Kidney tubule cell (primary cell): Measurements from ENCODE around the gene JPH2.
A peak's percentile ranks its signal among the peaks of the same experiment; 100 is the strongest.

Experiments
- DNase-seq: peaks from one replicate; pipeline ENCODE4 v3.0.0-alpha.2; 2018; ENCODE audit warnings: low spot score

JPH2 gene

DNA sequence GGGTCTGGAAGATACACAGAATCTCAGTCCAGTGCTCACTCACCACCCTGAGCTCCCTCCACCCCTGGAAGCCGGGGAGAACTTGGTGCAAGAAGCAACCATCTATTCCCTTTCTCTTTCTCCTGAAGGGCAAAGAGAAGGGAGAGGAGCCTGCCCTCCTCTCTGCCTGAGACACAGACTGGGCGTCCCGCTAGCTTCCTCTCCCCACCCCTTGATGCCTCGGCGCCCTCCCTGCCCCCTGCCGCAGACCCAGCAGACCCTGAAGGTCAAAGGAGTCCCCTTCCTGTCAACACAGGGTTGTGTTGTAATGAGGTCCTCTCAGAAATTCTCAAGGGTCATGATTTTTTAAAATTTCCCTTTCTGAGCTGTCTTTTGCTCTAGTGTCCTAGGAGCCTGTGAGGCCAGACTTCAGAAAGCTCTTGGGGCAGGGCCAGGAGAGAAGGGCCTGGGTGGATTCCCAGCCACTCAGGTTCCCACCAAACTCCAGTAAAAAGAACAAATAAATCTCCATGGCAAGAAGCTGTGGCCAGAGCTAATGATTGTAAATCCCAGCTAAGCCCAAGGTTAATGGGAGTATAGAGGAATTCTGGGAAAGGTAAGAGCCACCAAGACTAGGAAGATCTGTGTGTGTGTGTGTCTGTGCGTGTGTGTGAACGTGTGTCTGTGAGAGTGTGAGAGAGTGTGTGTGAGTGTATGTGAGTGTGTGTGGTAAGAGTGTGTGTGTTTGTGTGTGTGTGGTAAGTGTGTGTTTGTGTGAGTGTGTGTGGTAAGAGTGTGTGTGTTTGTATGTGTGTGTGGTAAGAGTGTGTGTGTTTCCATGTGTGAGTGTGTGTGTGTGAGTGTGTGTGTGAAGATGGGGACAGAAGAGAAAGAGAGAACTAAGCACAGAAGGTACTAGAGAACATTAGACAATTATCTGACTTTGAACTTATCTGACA lies 1.1 kb upstream of the JPH2 start:
- peak; percentile 54 for DNase-seq

- no peak for DNase-seq
Measured at GRCh38 chr20:44186674-44187053, 324 bp downstream of the JPH2 start.

DNA sequence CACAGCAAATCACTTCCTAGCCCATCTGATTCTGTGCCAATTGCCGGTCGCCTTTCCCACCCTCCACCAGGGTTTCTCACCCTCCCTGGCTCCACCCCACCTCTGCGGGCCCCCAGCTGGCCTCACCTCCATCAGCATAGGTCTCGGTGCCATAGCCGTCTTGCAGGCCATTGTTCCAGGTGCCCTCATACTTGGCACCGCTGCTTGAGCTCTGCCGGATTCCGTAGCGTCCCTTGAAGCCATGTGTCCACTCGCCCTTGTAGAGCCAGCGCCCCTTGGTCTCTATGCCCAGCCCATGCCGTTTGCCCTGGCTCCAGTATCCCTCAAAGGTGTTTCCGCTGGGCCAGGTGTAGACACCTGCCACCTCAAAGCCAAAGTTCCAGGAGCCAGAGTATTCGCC lies 787 bp downstream of the JPH2 start:
- no peak for DNase-seq

DNA sequence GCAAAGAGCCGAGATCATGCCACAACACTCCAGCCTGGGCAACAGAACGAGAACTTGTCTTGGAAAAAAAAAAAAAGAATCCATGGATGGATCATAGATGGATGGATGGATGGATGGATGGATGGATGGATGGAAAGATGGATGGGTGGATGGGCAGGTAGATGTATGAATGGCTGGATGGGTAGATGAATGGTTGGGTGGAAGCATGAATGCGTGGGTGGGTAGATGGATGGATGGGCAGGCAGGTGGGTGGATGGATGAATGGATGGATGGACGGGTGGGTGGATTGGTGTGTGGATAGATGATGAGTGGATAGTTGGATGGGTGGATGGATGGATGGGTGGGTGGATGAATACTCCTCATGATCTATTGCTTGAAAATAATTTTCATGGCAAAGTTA lies 1.4 kb downstream of the JPH2 start:
- no peak for DNase-seq

DNA sequence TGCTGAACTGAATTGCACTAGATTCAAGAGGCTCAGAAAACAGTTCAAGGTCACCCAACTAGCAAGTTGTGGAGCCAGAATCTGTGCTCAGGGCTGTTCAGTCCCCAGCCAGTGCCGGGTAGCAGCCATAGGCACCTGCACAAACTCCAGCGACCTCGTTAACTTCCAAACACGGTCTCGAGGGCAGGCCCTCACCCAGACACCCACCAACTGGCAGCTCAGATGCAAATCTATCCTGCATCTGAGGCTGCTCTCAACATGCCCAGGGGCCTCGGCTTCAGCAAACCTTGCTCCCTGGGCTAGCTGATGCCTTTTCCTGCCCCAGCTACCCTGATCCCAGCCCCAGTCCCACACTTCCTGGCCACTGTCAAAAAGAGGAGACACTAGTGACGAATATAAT lies 3.7 kb downstream of the JPH2 start:
- no peak for DNase-seq

DNA sequence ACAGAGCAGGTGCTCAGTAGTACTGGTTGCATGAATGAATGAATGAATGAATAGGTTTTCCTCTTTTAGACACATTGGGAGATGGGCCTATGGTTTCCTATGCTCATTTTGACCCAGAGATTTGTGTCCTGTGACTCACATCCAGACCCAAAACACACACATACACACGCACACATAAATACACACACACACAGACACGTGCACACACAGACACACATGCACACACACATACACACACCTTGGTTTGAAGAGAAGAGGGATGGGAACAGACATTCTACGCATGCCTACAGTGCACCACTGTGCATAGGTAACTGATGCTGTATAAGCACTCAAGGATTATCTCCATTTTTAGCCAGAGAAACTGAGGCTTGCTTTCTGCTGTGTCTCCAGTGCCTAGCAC lies 4.1 kb downstream of the JPH2 start:
- DNase-seq, result no peak

DNA sequence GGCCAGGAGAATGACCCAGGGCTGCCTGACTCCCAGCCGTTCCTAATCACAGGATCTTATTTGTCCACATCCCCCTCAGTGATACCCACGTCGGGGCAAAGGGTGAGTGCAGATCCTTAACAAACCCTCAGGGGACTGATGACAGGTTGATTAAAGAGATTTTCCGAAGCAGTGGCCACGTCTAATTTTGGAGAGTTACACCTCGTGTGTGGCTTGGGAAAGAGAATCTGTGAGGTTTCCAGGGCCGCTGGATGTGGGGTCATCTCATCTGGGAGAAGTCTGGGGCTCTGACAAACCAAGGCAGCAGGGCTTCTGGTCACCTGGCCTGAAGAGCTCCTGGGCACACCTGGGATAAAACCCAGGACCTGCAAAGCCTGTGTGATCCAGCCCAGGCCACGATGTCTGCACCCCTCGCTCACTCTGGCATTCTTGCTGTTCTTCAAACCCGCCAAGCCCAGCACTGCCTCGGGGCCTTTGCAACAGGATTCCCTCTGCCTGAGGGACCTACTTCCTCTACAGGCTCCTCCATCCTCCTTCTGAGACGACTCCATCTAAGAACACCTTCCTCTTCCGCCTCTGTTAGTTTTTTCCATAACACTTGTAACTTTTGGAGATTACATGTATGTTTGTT lies 4.7 kb downstream of the JPH2 start:
- DNase-seq, result no peak

- no peak for DNase-seq
Measured at GRCh38 chr20:44181611-44182010, 5.4 kb downstream of the JPH2 start.

DNA sequence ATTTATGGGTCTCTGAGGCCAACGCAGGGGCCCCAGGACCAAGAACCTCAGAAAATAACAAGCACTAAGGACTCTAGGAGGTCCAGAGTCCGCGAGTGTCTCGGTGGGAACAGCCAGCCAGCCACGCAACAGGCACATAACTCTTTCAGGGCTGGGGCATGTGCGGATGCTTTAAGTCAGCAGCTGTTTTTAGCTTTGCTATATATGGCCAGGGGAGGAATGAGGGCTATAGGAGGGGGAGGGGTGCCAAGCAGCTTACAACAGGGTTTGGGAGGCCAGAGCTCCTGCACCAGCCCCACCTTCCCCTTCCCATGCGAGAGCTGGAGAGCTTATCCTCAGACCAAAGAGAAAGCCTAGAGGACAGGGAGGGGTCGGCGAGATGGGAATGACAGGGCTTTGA lies 6.2 kb downstream of the JPH2 start:
- DNase-seq, result no peak

DNA sequence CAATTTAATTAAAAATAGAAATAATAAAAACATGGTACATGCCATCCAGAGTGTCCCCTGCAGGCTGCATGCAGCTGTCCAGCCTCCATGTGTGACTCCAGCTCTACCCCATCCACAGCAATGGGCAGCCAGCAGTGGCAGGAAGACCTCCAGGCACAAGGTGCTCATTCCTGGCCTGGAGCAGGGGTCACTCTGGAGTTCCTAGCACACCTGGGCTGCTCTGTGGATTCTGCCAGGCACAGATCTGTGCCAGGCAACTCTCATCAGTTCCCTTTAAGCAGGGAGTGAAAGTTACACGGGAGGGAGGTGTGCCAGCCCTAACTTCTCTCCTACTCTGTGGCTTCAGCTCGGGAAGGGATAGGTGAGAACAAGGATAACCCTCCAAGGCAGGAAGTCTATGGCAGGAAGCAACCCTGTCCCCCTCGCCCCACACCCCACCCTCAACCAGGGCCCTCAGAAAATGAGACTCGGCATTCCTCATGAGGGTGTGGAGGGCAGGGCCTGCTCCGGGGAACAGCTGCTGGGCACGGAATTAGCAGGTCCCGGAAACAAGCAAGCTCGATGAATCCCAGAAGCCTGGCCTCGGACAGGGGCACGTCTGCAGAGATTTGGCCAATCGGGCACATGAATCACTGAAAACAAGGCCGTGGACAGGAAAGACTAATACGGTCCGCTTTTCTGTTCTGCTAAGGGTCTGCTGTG lies 10.0 kb downstream of the JPH2 start:
- DNase-seq, result peak; percentile 42

- DNase-seq, result no peak
Measured at GRCh38 chr20:44174996-44175765, 11.8 kb downstream of the JPH2 start.

GRCh38 chr20:44173846-44174245 lies 13.1 kb downstream of the JPH2 start:
- no peak for DNase-seq

GRCh38 chr20:44173116-44173515 lies 13.9 kb downstream of the JPH2 start:
- DNase-seq, result no peak

GRCh38 chr20:44172572-44172950 lies 14.4 kb downstream of the JPH2 start:
- no peak for DNase-seq

GRCh38 chr20:44171775-44172571 lies 15.0 kb downstream of the JPH2 start:
- DNase-seq, result no peak

GRCh38 chr20:44170816-44171410 lies 16.1 kb downstream of the JPH2 start:
- DNase-seq, result no peak

GRCh38 chr20:44167736-44168135 lies 19.3 kb downstream of the JPH2 start:
- DNase-seq, result no peak

GRCh38 chr20:44166477-44166876 lies 20.5 kb downstream of the JPH2 start:
- peak; percentile 78 for DNase-seq

- DNase-seq, result peak; percentile 96
Measured at GRCh38 chr20:44166008-44166407, 21.0 kb downstream of the JPH2 start.

GRCh38 chr20:44160133-44160532 lies 26.9 kb downstream of the JPH2 start:
- DNase-seq, result no peak

- DNase-seq, result no peak
Measured at GRCh38 chr20:44159711-44160110, 27.3 kb downstream of the JPH2 start.
